Progenitor cell of endocrine pancreas (in vitro differentiated cells): Measurements from ENCODE around the gene NRAS. TPM values are rescaled to one million over a fixed set of nuclear protein-coding genes. Genes with fewer than 3 reads are reported as not detected.

Source experiments
- DNase-seq: peaks from one replicate; pipeline ENCODE4 v3.0.0; 2021; ENCODE audit warnings: low spot score; ENCODE audit not compliant: unreplicated experiment
- H3K27ac Mint-ChIP-seq: 2 replicates; pipeline ENCODE4 v1.8.0; 2021; ENCODE audit warnings: mild to moderate bottlenecking, moderate library complexity, mixed read lengths
- H3K27me3 Mint-ChIP-seq: 2 replicates; pipeline ENCODE4 v1.8.0; 2021; ENCODE audit warnings: mixed read lengths
- H3K36me3 Mint-ChIP-seq: 2 replicates; pipeline ENCODE4 v1.8.0; 2022; ENCODE audit warnings: mixed read lengths; ENCODE audit not compliant: insufficient read depth
- H3K4me1 Mint-ChIP-seq: 2 replicates; pipeline ENCODE4 v1.8.0; 2021; ENCODE audit warnings: low read depth, mixed read lengths
- H3K4me3 Mint-ChIP-seq: 2 replicates; pipeline ENCODE4 v1.8.0; 2021; ENCODE audit warnings: low read depth, mild to moderate bottlenecking, moderate library complexity, mixed read lengths
- H3K9me3 Mint-ChIP-seq: 2 replicates; pipeline ENCODE4 v1.8.0; 2021; ENCODE audit warnings: low read depth, mixed read lengths
- CTCF ChIP-seq: fragments of 200-600 bp; sonication (generic); IDR thresholded peaks from one replicate; pipeline ENCODE4 v1.5.0; 2021; ENCODE audit warnings: antibody characterized with exemption, mild to moderate bottlenecking; ENCODE audit not compliant: unreplicated experiment
- total RNA-seq: library from RNA; stranded (reverse); gene quantifications from 2 replicates; pipeline ENCODE4 v1.2.1, GENCODE V29; 2021

Gene NRAS
- total RNA-seq, 1 donor from 2014 or later: 59.1 TPM

DNA sequence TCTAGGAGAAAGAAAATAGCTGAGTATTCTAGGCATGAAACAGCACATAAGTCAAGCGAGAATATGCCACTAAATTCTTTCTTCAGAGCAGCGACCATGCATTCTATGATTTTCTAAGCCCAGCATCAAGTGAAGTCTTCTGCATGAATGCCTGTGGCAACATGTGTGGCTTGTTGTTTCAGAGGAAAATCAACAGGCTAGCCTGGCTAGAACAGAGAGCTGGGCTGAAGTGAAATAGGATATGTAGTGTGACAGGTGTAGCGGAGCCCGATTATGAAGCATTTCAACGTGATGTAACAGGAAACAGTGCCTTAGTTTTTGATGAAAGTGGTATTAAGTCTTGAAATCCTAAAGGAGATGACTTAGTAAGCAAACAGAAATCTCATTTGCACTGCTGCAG, 34.2 kb upstream of the NRAS start:
- no peaks in the 10 kb centered on the region for H3K27me3 Mint-ChIP-seq
- H3K4me3 Mint-ChIP-seq: no peak overlapping the region
- no peaks in the 10 kb centered on the region for H3K9me3 Mint-ChIP-seq
- no peak for DNase-seq
- TF ChIP-seq CTCF: no peak
- peaks cover 20% of the 10 kb centered on the region for H3K36me3 Mint-ChIP-seq
- H3K27ac Mint-ChIP-seq: peak overlapping the region; percentile 34
- H3K4me1 Mint-ChIP-seq: peaks cover 43% of the 10 kb centered on the region

DNA sequence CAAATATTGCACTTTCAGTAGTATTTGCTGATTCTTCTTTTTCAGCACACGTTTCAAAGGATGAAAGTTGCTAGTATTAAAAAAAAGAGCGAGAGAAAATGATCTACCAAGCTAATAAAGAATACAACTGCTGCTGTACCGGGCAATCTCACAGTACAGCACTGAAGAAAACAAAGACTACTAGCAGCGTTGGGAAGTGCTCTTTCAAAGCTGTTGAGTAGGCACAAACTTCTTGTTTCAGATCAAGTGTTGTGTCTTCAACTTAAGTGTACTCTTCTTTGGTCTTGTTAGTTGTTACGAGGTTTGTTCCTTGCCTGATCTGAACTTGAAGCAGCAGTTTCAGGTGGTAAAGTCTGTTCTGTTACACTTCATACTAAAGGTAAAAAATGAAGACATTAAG, 33.3 kb upstream of the NRAS start:
- H3K4me1 Mint-ChIP-seq: peaks cover 34% of the 10 kb centered on the region
- H3K27me3 Mint-ChIP-seq: no peaks in the 10 kb centered on the region
- DNase-seq: no peak
- no peak overlapping the region for H3K27ac Mint-ChIP-seq
- H3K9me3 Mint-ChIP-seq: no peaks in the 10 kb centered on the region
- no peak for TF ChIP-seq CTCF
- peaks cover 19% of the 10 kb centered on the region for H3K36me3 Mint-ChIP-seq
- H3K4me3 Mint-ChIP-seq: no peak overlapping the region

GRCh38 chr1:114746450-114747121, 30.0 kb upstream of the NRAS start:
- H3K36me3 Mint-ChIP-seq: peaks cover 31% of the 10 kb centered on the region
- DNase-seq: no peak
- H3K4me3 Mint-ChIP-seq: no peak overlapping the region
- no peaks in the 10 kb centered on the region for H3K27me3 Mint-ChIP-seq
- peak overlapping the region; percentile 56 for H3K27ac Mint-ChIP-seq
- H3K9me3 Mint-ChIP-seq: no peaks in the 10 kb centered on the region
- TF ChIP-seq CTCF: no peak
- H3K4me1 Mint-ChIP-seq: peaks cover 15% of the 10 kb centered on the region

- Mint-ChIP-seq H3K27me3 (no peaks in the 10 kb centered on the region), H3K36me3 (peaks cover 35% of the 10 kb centered on the region), H3K4me3 (no peak overlapping the region), H3K27ac (no peak overlapping the region), H3K9me3 (no peaks in the 10 kb centered on the region), H3K4me1 (peaks cover 5% of the 10 kb centered on the region)
- no peak for DNase-seq
- no peak for TF ChIP-seq CTCF
Observed at GRCh38 chr1:114745291-114745690, 28.7 kb upstream of the NRAS start.

- no peak for TF ChIP-seq CTCF
- H3K4me1 Mint-ChIP-seq: peaks cover 5% of the 10 kb centered on the region
Observed at GRCh38 chr1:114741963-114742746, 25.6 kb upstream of the NRAS start.

More at GRCh38 chr1:114741963-114742746, 25.6 kb upstream of the NRAS start:
- Mint-ChIP-seq H3K36me3 (peaks cover 42% of the 10 kb centered on the region), H3K27ac (no peak overlapping the region), H3K4me3 (no peak overlapping the region), H3K9me3 (no peaks in the 10 kb centered on the region), H3K27me3 (no peaks in the 10 kb centered on the region)
- no peak for DNase-seq
